Right renal cortex interstitium (tissue), 3 donors: ENCODE data around the gene LRIG3. TPM values are rescaled to one million over a fixed set of nuclear protein-coding genes. Genes with fewer than 3 reads are reported as not detected.
"Not testable (repeated sequence)": the region's sequence is repeated elsewhere in the genome, so short reads cannot be mapped to it uniquely, and the experiment has no call there.

ENCODE experiments used
- DNase-seq, 3 donors: peaks; one replicate each; pipeline ENCODE4 v3.0.0-alpha.2; 2013; ENCODE audit warnings: low read depth in 3 of 3, low spot score in 2 of 3
- polyA plus RNA-seq, 3 donors: library from polyadenylated mRNA; unstranded; fragments of 120-200 nt; gene quantifications; one replicate each; pipeline ENCODE4 v1.2.1, GENCODE V29; 2013; ENCODE audit not compliant: insufficient read length in 3 of 3

Gene LRIG3, protein sequence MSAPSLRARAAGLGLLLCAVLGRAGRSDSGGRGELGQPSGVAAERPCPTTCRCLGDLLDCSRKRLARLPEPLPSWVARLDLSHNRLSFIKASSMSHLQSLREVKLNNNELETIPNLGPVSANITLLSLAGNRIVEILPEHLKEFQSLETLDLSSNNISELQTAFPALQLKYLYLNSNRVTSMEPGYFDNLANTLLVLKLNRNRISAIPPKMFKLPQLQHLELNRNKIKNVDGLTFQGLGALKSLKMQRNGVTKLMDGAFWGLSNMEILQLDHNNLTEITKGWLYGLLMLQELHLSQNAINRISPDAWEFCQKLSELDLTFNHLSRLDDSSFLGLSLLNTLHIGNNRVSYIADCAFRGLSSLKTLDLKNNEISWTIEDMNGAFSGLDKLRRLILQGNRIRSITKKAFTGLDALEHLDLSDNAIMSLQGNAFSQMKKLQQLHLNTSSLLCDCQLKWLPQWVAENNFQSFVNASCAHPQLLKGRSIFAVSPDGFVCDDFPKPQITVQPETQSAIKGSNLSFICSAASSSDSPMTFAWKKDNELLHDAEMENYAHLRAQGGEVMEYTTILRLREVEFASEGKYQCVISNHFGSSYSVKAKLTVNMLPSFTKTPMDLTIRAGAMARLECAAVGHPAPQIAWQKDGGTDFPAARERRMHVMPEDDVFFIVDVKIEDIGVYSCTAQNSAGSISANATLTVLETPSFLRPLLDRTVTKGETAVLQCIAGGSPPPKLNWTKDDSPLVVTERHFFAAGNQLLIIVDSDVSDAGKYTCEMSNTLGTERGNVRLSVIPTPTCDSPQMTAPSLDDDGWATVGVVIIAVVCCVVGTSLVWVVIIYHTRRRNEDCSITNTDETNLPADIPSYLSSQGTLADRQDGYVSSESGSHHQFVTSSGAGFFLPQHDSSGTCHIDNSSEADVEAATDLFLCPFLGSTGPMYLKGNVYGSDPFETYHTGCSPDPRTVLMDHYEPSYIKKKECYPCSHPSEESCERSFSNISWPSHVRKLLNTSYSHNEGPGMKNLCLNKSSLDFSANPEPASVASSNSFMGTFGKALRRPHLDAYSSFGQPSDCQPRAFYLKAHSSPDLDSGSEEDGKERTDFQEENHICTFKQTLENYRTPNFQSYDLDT
- polyA plus RNA-seq = 10 to 100 TPM; 33.2 to 42.6 (median 34.1) TPM

DNA sequence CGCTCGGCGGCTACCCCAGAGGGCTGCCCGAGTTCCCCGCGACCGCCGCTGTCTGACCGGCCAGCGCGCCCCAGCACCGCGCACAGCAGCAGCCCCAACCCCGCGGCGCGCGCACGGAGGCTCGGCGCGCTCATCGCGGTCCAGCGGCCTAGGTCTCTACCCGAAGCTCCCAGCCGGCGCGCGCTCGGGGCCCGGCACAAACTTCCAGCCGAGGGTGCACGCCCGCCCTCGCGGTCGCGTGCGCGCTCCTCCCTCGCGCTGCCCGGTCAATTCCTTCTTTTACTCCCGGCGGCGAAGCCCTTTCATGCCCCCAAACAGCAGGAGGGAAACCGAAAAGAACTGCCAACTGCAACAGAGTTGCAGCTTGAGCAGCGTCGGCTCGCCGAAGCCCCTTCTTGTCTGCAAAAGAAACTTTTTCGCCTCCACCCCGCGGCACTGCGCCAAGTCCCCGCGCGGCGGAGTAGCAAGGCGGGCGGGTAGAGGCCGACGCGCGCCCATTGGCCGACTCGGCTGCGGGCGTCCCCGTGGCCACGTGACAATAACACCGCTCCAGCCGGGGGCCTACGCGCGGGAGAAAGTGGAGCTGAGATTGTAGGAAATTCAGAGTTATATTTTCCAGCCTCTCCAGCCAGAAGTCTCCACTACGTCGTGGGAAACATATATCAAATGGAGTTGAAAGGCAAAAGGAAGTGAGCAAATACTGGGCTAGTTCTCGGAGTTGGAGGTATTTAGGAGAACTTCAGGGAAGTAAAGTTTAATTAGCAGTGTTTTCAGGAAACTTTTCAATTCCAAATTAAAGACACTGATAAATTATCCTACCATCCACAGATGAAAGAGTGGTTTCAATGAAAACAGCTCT lies at the start of gene LRIG3:
LRIG3 (minus strand) TSS at position 403 of the 859 bp plus-strand sequence; CDS start at position 134, 269 bp downstream.
- DNase-seq = peak; percentile 82 to 87 (median 87)

DNA sequence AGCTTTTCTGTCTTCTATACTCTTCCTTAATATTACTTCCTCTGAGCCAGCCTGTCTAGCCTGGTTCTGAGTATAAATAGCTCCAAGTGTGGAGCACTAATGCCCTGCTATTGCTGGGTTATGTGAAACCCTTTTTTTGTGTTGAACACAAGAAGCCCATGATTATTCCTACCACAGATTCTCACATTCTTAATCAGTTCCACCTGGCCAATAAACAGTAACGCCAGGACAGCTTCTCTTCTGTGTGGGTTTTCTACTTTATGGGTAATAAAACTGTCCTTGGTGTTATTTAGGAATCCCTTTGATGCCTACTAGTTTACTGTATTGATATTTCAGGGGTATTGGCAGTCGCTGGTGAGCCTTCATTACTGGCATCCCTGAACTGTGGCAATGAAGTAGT lies 48.9 kb upstream of the LRIG3 start:
- peak in 1 of 3 donors; percentile 15 for DNase-seq

DNA sequence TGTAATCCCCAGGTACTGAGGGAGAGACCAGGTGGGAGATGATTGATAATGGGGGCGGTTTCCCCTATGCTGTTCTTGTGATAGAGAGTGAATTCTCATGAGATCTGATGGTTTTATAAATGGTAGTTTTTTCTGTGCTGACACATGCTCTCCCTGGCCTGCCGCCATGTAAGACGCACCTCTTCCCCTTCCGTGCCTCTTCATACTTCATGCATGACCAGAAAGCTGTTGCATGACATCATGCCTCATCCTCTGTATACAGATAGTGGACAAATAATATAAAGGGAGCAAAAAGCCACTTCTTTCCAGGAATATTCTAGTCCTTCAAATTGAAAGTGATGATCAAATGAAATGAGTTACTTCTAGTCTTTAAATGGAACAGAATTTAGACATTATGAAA lies 47.3 kb upstream of the LRIG3 start:
- no peak for DNase-seq

DNA sequence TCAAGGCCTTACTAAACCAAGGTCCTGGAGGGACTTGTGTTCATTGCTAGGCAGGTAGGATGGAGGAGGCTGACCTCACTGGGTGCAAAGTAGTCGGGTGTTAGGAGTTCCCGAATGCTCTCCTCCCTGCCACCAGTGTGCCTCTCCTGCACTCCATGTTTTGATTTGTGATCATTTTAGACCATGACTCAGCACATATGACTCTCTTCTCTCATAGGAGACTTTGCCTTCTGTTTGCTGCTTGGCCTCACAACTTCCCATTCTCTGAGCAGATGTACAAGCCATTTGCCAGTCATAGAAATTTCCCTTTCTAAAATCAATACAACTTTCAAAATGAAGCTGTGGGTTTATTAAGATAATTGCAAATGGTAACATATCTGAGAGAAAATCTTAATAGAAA lies 46.6 kb upstream of the LRIG3 start:
- DNase-seq = no peak

DNA sequence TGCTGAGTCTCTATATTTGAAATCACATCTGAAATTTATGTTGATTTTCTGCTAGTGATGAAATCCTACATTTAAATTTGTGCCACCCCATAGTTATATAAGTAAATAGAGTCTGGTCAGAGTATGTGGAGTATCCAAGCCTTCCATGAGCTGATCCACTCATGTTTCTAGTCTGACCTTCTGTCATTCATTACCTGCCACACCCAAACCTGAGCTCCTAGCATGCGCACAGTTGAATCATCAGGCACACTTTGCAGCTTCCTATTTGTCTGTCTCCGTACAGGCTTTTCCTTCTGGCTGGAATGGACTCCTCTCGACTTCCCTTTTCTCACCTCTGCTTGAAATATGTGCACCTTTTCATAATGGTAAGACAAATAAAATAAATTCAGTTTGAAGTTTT lies 45.3 kb upstream of the LRIG3 start:
- DNase-seq = no peak

DNA sequence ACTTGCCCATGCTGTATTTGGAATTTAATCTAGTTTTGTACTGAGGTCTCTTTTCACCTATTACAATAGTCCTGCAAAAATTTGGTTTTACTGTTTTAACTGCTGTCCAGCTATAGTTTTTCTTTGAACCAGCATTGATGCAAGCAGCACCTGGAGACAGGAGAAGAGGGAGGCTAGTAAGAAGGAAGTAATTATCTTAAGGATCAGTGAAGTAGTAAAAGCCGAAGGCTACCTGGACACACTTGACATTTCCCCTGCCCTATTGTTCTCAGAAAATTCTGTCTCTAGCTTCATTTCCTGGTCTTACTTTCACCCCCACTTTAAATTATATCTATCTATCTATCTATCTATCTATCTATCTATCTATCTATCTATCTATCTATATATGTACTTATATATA lies 43.5 kb upstream of the LRIG3 start:
- DNase-seq = no peak

DNA sequence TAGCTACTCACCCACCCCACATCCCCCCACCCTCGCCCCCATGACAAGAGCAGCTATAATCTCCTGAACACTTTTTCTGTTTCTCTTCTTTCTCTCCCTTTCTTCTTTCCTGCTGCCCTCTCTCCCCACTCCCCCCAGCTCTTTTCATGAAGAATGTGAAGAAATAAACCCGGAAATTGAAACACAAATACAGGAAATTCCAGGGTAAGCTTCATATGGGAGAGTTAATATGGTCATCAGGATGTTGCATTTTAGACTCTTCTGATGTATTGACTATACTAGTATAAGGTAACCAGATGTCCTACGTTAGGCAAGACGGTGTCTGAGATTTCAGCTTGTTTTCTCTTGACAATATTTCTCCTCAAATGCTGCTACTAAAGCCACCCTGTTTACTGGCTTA lies 41.6 kb upstream of the LRIG3 start:
- DNase-seq = no peak

DNA sequence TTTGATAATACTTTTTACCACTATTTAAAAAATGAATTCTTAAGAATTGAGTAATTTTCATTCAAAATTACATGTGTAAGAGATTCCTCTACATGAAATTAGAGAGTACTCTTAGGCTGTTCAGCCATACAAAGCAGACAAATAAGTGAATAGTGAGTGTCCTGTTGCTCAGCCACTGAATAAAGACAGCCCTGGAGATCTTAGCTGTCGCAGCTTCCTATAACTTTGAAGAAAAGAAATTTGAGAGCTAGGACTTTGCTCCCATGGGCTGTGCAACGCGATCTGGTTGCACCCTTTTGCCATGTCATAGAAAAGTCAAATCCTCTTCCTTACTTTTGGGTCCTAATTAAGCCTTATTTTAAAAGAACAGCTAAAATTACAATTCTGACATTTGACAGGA lies 40.9 kb upstream of the LRIG3 start:
- peak in 1 of 3 donors; percentile 12 for DNase-seq

DNA sequence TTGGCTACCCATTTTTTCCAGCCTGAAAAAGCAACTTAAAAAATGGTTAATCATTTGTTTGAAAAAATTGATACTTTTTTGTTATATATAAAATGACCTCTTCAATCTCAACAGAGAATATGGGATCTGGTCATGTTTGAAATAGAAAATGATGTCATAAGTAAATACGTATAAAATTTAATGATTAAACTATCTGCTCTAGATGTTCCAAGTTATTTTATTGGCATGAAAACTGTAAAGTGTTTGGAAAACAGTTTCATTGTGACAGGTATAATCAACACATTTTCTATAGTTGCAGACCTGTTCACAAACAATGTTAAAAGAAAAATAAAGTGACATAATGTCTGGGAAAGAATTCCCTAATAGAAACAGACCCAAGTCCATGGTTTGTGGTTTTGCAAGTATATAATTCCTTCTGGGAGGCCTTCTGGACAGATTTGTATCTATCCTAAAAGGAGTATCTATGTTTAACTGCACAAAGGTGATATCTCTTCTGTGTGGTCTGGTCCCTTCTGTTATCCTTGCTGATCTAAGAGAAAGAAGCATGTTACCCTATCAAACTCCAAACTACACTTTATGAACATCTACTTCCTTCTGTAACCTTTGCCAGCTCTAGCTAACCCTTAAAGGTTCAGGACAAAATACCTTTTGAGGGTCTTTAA lies 39.5 kb upstream of the LRIG3 start:
- DNase-seq = no peak

DNA sequence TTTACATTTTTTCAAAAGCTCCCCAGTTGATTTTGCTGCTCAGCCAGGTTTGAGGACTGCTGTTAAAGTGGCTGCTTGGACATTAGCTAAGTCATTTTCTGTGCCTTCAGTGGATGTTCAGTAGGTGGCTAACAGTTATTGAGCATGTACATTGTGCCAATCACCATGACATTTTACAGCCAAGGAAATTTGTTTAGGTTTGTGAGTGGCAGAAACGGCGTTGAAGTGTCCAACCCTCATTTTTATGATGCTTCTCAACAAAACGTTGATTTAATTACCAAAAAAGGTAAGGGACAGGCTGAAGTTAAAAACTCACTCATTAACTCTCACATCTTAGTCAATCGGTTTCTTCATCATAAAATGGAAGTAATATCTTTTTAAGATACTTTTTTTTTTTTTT lies 37.0 kb upstream of the LRIG3 start:
- DNase-seq = no peak

DNA sequence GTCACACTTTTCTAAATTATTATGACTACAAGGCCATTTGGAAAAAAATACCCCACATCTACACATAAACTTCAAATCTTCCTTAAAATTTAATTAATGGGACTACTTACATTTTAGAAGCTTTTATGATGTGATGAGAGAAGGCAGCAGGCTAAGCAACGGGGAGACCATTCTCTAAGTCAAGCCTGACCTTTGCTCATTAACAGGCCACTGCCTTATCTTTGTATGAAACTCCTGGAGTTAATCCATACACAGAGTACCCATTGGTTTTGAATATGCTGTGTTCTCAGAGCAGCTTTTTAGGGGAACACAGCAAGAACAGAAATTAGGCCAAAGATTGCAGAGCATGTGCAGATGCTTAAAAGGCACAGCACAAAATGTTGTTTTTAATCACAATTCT lies 35.5 kb upstream of the LRIG3 start:
- DNase-seq = no peak

DNA sequence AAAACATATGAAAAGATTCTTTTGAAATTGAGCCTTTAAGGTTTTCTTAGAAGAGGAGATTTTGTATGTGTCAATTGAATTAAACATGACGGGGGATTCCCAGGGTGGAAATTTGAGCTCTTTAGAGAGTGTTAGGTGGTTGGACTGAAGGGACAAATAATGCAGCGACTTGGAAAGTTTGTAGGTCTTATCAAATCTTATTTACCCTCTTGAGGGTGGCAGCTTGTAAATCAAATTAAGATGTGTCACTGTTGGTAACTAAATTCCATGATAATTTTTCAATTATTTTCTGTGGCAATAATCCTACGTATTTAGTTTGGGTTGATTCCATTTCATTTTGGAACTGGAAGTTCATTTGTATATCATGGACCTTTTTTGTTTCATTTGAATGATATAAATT lies 33.7 kb upstream of the LRIG3 start:
- no peak for DNase-seq

DNA sequence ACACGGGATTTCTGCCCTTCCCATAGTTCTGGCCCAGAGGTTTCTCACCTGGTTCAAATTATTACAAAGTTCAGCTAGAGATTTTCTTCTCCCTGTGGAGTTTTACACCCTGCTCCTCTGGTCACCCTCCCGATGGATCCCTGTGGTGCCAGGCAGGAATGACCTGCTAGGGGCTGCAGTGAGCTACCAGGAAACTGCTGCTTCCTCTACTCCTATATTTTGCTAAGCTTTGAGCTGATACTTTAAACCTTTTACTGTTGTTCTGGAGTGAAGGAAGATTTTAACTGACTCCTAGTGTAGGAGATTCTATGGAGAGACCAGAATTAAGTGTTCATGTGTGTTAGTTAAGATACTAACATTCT lies 30.4 kb upstream of the LRIG3 start:
- no peak for DNase-seq

DNA sequence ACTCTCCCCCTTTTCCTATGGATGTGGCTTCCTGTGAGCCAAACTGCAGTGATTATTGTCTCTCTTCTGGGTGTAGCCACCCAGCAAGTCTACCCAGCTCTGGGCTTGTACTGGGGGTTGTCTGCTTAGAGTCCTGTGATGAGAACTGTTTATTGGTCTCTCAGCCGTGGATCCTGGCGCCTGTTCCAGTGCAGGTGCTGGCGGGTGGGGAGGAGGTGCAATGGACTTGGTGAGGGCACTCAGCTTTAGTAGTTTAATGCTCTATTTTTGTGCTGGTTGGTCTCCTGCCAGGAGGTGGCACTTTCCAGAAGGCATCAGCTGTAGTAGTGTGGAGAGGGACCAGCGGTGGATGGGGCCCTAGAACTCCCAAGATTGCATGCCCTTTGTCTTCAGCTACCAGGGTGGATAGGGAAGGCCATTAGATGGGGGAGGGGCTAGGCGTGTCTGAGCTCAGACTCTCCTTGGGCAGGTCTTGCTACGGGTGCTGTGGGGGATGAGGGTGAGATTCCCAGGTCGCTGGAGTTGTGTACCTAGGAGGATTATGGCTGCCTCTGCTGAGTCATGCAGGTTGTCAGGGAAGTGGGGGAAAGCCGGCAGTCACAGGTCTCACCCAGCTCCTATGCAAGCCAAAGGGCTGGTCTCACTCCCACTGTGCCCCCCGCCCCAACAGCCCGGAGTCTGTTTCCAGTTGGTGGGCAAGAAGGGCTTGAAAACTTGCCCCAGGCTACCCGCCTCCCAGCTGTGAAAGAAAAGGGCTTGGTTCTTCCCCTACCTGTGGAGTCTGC lies 29.8 kb upstream of the LRIG3 start:
- not testable (repeated sequence) for DNase-seq

DNA sequence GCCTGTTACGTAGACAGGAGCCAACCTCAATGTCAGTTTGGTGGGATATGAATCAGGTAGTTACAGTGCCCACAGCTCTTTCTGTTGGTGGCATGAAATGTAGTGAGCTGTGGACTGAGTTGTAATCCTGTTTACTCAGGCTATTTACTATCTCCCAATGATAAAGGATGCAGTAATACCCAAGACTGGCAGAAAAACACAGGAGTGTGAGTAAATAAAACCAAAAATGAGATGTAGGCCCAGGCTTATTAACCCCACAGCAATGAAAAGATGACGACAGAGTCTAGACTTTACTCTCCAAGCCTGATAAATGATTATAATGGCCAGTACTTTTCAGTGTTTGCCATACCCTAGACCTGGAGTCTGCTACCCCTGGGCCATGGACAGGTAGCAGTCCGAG lies 22.8 kb upstream of the LRIG3 start:
- DNase-seq = no peak

DNA sequence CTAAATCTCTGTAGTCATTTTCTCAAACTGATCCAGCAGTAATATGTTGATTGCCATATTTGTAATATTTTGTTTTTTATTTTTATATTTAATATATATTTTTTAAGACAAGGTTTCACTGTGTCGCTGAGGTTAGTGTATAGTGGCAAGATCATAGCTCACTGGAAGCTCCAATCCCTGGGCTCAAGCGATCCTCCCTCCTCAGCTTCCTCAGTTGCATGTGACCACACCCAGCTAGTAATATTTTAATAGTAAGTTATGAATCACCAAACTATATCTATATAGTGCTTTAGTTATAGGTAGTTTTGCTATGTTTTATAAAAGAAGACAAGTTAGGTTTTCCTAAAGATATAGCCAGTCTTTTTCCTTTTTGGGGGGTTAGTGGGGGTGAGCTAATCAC lies 22.0 kb upstream of the LRIG3 start:
- no peak for DNase-seq

DNA sequence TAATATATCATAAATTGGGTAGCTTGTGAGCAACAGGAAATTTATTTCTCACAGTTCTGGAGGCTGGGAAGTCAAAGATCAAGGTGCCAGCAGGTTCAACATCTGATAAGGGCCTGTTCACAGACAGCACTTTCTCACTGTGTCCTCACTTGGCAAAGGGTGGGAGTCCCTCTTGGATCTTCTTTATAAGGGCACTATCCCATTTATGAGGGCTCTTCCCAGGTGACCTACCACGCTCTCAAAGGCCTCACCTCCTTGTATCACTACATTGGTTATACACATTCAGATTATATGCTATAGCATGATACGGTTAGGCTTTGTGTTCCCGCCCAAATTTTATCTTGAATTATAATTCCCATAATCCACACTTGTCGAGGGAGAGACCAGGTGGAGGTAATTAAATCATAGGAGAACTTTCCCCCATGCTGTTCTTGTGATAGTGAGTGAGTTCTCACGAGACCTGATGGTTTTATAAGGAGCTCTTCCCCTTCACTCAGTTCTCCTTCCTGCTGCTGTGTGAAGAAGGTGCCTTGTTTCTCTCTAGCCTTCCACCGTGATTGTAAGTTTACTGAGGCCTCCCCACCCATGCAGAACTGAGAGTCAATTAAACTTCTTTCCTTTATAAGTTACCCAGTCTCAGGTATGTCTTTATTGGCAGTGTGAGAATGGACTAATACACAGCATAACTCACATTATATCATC lies 19.2 kb upstream of the LRIG3 start:
- DNase-seq = no peak

DNA sequence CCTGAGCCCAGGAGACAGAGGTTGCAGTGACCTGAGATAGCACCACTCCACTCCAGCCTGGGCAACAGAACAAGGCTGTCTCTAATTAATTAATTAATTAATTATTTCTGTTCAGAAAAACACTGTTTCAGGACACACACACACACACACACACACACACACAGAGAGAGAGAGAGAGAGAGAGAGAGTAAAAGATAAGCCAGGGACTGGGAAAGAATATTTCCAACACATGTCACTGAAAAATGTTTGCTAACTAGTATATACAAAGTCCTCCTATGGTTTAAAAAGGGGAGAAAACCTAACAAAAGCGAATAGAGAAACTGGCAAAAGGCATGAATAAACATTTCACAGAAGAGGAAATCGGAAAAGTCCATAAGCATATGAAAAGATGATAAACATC lies 18.1 kb upstream of the LRIG3 start:
- DNase-seq = no peak

DNA sequence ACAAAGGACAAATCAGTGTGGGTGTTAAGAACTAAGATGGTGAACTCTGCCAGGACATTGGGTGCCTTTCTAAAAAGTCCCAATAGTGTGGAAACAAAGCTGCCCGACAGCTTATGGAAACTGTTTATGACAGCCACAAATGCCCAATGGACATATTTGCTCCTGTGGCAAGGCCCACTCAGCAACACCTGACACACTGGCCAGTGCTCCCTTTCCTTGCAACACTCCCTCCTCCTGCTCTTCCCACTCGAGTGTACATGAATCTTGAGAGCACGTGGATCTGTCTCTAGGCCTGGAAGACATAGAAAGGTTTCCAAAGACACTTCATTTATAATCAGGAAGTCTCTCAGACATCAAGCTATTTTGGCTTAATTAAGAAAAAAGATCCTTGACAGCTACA lies 14.2 kb upstream of the LRIG3 start:
- no peak for DNase-seq
